ENCODE measurements around the gene NME5. TPM values are rescaled to one million over a fixed set of nuclear protein-coding genes. Genes with fewer than 3 reads are reported as not detected.

Gene NME5
- total and polyA plus RNA-seq, 2 of the 4 experiments (the other 2 are of a cell fraction) = 0.17 to 0.18 TPM

DNA sequence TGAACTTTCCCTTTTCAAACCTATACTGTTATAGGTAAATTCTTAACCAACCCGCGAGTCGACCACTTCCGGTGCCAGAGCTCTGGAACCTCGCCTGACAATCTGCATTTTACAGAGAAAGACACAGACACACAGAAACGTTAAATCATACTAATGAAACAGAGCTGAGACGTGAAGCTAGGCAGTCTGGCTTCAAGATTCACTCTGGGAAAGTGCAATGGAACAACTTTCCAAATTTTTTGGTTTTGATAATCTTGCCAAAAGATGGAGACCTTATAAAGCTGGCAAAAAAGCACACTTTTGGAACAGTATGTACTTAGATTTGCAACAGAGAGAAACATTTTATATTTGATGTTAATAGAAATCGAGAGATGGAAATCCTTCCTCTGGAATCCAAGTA, 71.3 kb downstream of the NME5 start:
- peaks cover 3% of the 10 kb centered on the region for H3K27me3 ChIP-seq (ENCODE audit: control insufficient read depth, insufficient read depth, low read length)
- no peak overlapping the region for H3K27ac ChIP-seq (ENCODE audit: insufficient read depth, low read length)
- no peak overlapping the region for H4K8ac ChIP-seq (ENCODE audit: low read depth in 2 of 2, low read length in 2 of 2)
- H2BK120ac ChIP-seq (ENCODE audit: low read depth, low read length) = no peak overlapping the region
- H3K56ac ChIP-seq (ENCODE audit: extremely low read depth, insufficient read depth, low read length) = no peak overlapping the region
- H3K9ac ChIP-seq (ENCODE audit: low read depth, low read length) = no peak overlapping the region
- no peak for DNase-seq
- H3K79me1 ChIP-seq (ENCODE audit: low read depth in 1 of 2, low read length in 2 of 2) = no peaks in the 10 kb centered on the region
- intact Hi-C loops (cut with micrococcal nuclease) = loop anchor here (1.0 kb wide), 2 partner anchors 32 to 289 kb away; no protein-coding TSS in a partner anchor
- no peak overlapping the region for H2BK5ac ChIP-seq (ENCODE audit: low read depth, low read length, poor library complexity, severe bottlenecking)
- ATAC-seq (ENCODE audit: low read depth) = no peak
- no peak for TF ChIP-seq SMC3 (IDR thresholded peaks at IDR 0.05; ENCODE audit: low read depth, low read length)
- no peak for TF ChIP-seq MXI1 (IDR thresholded peaks at IDR 0.05; ENCODE audit: borderline replicate concordance, low read depth, low read length)
- TF ChIP-seq BHLHE40 (IDR thresholded peaks at IDR 0.05; ENCODE audit: low read depth, low read length) = no peak
- TF ChIP-seq, protein P1, sequence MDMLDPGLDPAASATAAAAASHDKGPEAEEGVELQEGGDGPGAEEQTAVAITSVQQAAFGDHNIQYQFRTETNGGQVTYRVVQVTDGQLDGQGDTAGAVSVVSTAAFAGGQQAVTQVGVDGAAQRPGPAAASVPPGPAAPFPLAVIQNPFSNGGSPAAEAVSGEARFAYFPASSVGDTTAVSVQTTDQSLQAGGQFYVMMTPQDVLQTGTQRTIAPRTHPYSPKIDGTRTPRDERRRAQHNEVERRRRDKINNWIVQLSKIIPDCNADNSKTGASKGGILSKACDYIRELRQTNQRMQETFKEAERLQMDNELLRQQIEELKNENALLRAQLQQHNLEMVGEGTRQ (IDR thresholded peaks at IDR 0.05; ENCODE audit: low read depth, low read length) = no peak
- TF ChIP-seq CHD1 (IDR thresholded peaks at IDR 0.05; ENCODE audit: low read depth, low read length) = no peak
- TF ChIP-seq POLR2A (IDR thresholded peaks at IDR 0.05; ENCODE audit: low read depth, low read length) = no peak
- no peak for TF ChIP-seq RFX5 (IDR thresholded peaks at IDR 0.05; ENCODE audit: low read depth, low read length)
- no peak for TF ChIP-seq MAFK (IDR thresholded peaks at IDR 0.05; ENCODE audit: low read depth, low read length)
- TF ChIP-seq FOS (IDR thresholded peaks at IDR 0.05; ENCODE audit: low read depth, low read length) = no peak
- no peak for TF ChIP-seq CEBPB (IDR thresholded peaks at IDR 0.05; ENCODE audit: low read depth, low read length)
- TF ChIP-seq MAZ (IDR thresholded peaks at IDR 0.05; ENCODE audit: borderline replicate concordance, low read depth, low read length) = no peak
- TF ChIP-seq NFE2L2 (IDR thresholded peaks at IDR 0.05; ENCODE audit: low read depth, low read length) = no peak
- no peak for TF ChIP-seq ELK1 (IDR thresholded peaks at IDR 0.05; ENCODE audit: borderline replicate concordance, low read depth, low read length)
- TF ChIP-seq RAD21 (IDR thresholded peaks at IDR 0.05; ENCODE audit: low read length) = no peak
- TF ChIP-seq, protein P2, sequence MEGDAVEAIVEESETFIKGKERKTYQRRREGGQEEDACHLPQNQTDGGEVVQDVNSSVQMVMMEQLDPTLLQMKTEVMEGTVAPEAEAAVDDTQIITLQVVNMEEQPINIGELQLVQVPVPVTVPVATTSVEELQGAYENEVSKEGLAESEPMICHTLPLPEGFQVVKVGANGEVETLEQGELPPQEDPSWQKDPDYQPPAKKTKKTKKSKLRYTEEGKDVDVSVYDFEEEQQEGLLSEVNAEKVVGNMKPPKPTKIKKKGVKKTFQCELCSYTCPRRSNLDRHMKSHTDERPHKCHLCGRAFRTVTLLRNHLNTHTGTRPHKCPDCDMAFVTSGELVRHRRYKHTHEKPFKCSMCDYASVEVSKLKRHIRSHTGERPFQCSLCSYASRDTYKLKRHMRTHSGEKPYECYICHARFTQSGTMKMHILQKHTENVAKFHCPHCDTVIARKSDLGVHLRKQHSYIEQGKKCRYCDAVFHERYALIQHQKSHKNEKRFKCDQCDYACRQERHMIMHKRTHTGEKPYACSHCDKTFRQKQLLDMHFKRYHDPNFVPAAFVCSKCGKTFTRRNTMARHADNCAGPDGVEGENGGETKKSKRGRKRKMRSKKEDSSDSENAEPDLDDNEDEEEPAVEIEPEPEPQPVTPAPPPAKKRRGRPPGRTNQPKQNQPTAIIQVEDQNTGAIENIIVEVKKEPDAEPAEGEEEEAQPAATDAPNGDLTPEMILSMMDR (conservative IDR thresholded peaks at IDR 0.05; ENCODE audit: low read depth, low read length) = no peak
- TF ChIP-seq RCOR1 (IDR thresholded peaks at IDR 0.05; ENCODE audit: insufficient replicate concordance, low read length) = no peak
- H3K36me3 ChIP-seq (ENCODE audit: control insufficient read depth, insufficient read depth, low read length) = no peaks in the 10 kb centered on the region
- in situ Hi-C loops (cut with MboI; ENCODE audit: low sequenced_read_pairs) = loop anchor here (25.0 kb wide), 1 partner anchor 431 kb away; no protein-coding TSS in a partner anchor
- H2AK5ac ChIP-seq (ENCODE audit: low read depth, low read length) = no peak overlapping the region
- H3K18ac ChIP-seq (ENCODE audit: low read depth, low read length) = no peak overlapping the region
- no peak overlapping the region for H3K4ac ChIP-seq (ENCODE audit: low read depth, low read length)
- no peak overlapping the region for H3K4me3 ChIP-seq (ENCODE audit: insufficient read depth, low read depth, low read length)
- dilution Hi-C loops (cut with HindIII; ENCODE audit: low sequenced_read_pairs, unreplicated experiment) = no loop called here
- no peak overlapping the region for H3K4me2 ChIP-seq (ENCODE audit: low read depth, low read length)
- ChIA-PET CTCF (interaction anchor here (0.6 to 1.8 kb wide), 6 partner anchors 12 to 289 kb away, joined by 3 to 11 read pairs (median 4); no protein-coding TSS in a partner anchor), POLR2A (ENCODE audit: unreplicated experiment) (no interaction called here)
- no peaks in the 10 kb centered on the region for H3K9me1 ChIP-seq (ENCODE audit: insufficient read depth, low read length)
- H4K5ac ChIP-seq (ENCODE audit: low read depth, low read length) = no peak overlapping the region
- BruUV-seq (replicated peaks) = no TSS peak
- no peaks in the 10 kb centered on the region for H3K9me3 ChIP-seq (ENCODE audit: control insufficient read depth, insufficient read depth, low read length)
- no peak overlapping the region for H4K91ac ChIP-seq (ENCODE audit: insufficient read depth, low read depth, low read length)
- H4K20me1 ChIP-seq (ENCODE audit: insufficient read depth, low read length) = no peaks in the 10 kb centered on the region
- no peak overlapping the region for H3K23ac ChIP-seq (ENCODE audit: low read depth, low read length)
- H3K14ac ChIP-seq (replicated peaks; ENCODE audit: low read depth, low read length) = no peak overlapping the region
- no peak overlapping the region for H2BK15ac ChIP-seq (ENCODE audit: low read depth, low read length)
- no peak overlapping the region for H2AFZ ChIP-seq (replicated peaks; ENCODE audit: low read length, poor library complexity)
- no peaks in the 10 kb centered on the region for H3K4me1 ChIP-seq (ENCODE audit: control insufficient read depth, insufficient read depth, low read length)
- H2BK20ac ChIP-seq (ENCODE audit: low read depth, low read length) = no peak overlapping the region
- WGBS, 2 experiments (ENCODE audit: extremely low coverage in 2 of 2, insufficient read length in 1 of 2) = no CpG with 5 or more reads among the region's 8 CpGs
- no peak overlapping the region for H2AK9ac ChIP-seq (replicated peaks; ENCODE audit: low read depth, low read length, poor library complexity)
